Eye (tissue), 1 donor: ENCODE measurements around the gene CCDC85A.
"Not testable (repeated sequence)": the region's sequence is repeated elsewhere in the genome, so short reads cannot be mapped to it uniquely, and the experiment has no call there.

Source experiments
- DNase-seq: peaks from one replicate; pipeline ENCODE4 v3.0.0-alpha.2; 2015

CCDC85A gene

DNA sequence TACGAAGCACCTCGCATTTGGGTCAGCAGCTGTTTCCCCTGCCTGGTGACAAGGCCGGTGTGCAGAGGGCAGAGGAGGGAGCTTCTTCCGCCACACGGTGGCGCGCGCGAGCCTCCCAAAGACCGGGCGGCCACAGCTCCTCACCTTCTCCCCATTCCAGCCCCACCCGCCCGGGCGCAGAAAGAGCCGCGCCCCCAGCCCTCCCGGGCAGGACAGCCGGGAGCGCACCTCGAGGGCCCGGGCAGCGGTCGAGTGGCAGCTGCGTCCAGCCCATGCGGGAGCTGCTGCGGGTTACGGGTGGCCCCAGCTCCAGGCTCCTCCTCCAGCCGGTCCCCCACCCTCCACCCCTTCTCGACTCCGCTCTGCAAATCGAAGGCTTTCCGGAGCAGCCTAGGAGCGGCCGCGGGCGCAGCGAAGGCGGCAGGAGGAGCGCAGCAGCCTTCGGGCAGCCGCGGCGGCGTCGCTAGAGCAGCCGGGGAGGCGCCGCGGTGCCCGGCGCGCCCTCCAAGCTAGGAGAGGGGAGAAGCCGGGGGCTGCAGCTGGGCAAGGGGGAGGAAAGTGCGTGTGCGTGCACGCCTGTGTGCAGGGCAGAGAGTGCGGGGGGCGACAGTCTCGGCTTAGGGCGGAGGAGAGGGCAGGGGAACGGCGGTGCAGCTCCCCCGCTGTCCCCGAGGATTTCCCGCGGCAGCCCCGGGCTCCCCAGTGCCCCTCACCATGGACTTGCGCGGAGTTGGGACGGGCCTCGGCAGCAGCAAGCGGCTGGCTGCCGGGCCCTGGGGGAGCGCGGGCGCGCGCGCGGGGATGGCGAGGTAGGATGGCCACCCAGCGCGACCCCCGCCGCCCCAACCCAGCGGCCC is at the start of gene CCDC85A:
Gene CCDC85A (plus strand): TSS at position 348 of the 857 bp plus-strand sequence. CDS start 635 bp downstream, outside the sequence.
- DNase-seq: peak; percentile 97

- DNase-seq: no peak
These were observed 48.9 kb upstream of the CCDC85A start for GRCh38 chr2:56134861-56135260.

DNA sequence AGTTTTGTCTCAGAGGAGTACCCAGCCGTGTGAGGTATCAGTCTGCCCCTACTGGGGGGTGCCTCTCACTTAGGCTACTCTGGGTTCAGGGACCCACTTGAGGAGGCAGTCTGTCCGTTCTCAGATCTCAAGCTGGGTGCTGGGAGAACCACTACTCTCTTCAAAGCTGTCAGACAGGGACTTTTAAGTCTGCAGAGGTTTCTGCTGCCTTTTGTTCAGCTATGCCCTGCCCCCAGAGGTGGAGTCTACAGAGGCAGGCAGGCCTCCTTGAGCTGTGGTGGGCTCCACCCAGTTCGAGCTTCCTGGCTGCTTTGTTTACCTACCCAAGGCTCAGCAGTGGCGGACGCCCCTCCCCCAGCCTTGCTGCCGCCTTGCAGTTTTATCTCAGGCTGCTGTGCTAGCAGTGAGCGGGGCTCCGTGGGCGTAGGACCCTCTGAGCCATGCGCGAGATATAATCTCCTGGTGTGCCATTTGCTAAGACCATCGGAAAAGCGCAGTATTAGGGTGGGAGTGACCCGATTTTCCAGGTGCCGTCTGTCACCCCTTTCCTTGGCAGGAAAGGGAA is 41.2 kb upstream of the CCDC85A start:
- DNase-seq: not testable (repeated sequence)

DNA sequence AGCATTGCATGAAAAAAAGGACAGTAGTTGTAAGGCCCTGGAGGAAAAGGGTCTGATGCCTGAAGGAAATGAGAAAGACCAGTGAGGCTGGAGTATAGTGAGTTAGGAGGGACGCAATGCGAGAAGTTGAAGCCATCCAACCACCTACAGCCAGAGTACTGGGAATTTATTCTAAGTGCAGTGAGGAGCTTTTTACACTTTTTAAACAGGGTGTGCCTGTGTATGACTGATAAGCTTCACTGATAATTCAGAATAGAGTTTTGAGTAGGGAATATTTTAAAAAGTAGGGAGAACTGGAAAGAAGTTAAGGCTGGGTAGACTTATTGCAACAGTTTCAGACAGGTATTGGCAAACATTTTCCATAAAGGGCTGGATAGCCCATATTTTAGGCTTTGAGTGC is 35.9 kb upstream of the CCDC85A start:
- DNase-seq: no peak

DNA sequence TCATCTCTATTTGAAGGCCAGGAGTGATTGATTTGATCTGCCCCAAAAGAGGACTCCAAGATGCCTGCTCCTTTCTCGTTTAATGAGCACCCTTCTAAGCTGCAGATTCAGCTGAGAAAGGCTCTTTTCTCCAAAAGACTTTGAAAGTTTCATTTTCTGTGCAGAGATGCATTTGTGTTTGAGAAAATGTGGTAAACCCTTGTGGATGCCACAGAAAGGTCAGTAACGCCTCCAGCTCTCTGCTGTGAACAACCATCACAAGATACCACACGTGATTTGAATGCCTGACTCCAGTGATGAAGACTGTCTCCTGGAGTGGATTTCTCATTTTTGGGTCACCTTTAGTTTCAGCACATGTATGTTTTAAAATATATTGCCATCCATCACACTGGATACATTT is 35.0 kb upstream of the CCDC85A start:
- no peak for DNase-seq

GRCh38 chr2:56151841-56152240 is 31.9 kb upstream of the CCDC85A start:
- DNase-seq: no peak

GRCh38 chr2:56155188-56155587 is 28.6 kb upstream of the CCDC85A start:
- DNase-seq: no peak

DNA sequence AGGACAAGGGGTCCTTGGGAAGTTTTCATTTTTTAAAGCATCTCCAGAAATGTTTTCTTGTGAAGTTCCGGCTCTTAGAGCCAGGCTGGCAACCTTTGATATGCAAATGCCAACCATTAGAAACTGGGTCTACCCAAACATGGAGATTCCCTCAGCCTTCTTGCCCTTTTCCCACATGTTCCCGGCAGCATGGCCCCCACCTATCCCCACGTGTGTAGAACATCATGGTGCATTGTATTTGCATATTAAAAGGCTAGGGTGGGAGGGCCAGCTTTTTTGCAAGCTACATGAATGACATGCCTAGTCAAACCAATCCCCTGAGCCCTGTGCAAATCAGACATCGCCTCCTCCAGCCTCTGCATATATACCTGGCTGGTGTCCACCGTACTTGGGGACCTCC is 23.9 kb upstream of the CCDC85A start:
- not testable (repeated sequence) for DNase-seq

GRCh38 chr2:56167616-56168562 is 15.9 kb upstream of the CCDC85A start:
- DNase-seq: no peak

DNA sequence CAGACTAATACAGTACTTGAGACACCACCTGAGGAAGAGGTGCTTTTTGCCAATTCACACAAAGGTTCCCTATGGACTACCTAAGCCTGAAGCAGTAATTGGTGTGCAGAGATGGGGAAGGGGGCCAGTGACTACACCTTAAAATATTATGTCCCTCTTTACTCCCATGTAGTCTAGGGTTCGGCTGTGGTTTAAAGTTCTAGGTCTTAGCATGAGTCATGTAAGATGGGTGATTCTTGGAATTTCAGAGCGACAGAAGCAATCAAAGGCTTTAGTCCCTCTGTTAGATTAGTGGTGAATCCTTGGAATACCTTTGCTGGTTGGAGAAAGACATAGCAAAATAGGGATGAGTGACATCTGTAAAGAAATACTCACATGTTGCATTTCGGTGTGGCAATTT is 14.3 kb upstream of the CCDC85A start:
- no peak for DNase-seq

DNA sequence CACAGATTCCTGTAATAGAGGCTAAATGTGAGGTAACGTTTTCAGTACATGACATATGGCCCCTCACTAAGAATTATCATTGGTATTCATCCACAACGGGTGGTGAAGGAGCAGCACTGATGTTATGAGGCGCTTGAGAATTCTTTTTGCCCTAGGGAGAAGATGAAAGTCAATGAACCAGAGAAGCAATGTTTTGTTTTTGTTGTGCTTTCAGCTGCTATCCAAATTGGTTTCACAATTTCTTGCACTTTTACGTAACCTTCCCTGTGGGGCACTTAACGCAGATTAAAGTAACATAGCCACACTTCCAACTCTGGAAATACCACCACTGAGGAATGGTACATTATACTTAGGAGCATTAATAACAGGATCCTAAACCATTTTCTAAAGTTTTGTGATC is 13.3 kb upstream of the CCDC85A start:
- DNase-seq: no peak

DNA sequence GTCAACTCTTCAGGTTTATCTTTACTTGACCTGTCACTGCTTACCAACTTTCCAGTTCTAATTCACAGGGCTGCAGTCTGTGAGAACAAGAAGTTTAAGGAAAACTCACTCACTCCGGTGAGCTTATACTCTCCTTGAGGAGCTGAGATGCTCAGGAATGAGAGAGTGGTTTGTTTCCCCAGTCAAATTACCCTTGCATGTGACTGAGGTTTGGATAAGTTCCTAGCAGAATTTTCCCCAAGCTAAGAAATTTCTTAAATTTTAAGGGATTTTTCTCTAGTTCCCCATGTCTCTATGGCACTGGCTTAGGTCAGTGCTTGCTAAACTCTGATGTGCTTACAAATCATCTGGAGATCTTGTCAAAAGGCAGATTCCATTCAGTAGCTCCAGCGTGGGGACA is 12.8 kb upstream of the CCDC85A start:
- no peak for DNase-seq

DNA sequence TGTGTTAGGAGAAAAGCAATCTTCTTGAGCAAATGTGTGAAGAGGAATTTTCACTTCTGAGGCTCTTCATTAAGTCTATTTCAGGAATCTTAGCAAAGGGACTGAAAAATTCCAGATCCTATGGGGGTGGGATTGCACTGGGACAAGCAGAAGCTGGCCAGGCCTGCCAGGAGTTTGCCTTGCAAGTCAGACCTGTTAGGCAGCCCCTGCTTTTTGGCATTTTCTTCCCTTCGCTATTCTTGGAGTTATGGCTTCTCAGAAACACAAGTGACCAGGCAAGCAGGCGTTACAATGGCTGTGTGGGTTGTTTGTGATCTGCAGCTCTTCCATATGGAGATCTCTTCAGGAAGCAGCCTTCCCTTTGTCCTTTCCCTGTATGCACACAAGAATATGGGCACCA is 8.0 kb upstream of the CCDC85A start:
- no peak for DNase-seq

DNA sequence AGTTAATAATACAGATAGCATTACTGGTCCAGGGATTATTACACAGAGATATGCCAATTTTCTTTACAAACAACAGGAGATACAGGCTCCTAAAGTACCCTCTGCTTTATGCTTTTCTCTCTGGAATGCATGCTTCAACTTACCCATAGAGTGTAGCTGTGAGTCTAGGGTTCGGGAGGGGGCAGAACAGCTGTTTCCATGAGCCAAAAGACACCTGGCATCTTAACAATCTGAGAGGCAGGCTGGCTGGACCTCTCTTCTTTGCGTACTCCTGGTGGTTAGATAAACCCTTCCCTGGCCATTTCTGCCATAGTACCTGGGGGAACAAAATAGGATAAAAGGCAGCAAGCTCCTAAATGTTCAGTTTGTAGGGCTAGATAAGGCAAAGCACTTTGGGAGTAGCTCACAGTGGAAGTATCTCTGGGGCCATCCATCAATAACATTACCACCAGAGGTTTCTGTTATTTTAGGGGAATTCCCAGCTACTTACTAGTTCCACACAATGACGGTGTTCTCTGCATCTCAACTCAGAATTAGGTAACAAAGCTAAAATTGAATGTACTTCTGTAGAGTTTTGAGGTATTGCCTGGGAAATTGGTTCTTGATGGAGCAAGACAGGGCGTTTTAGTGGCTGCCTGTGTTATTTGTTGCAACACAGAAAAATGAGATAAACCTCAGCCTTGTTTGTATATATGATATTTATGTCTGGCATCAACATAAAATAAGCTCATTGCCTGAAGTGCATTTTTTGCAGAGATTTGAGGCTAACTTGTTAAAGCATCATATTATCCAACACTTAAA is 6.2 kb upstream of the CCDC85A start:
- no peak for DNase-seq

DNA sequence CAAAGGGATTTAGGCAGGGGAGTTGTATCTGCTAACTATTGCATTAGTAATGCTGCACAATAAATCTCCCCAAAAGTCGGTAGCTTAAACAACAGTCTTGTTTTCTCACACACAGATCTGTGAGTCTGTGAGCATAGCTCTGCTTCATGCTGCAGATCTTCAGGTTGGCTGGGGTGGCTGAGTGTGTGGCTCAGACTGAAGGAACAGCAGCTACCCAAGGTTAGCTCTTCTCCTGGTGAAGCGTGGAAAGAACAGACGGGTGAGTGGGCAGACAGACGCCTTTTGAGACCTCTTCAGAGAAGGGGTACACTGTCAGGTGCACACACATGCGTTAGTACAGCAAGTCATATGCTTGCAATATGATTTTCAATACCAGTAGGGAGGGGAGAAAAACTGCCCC is 3.9 kb upstream of the CCDC85A start:
- no peak for DNase-seq

DNA sequence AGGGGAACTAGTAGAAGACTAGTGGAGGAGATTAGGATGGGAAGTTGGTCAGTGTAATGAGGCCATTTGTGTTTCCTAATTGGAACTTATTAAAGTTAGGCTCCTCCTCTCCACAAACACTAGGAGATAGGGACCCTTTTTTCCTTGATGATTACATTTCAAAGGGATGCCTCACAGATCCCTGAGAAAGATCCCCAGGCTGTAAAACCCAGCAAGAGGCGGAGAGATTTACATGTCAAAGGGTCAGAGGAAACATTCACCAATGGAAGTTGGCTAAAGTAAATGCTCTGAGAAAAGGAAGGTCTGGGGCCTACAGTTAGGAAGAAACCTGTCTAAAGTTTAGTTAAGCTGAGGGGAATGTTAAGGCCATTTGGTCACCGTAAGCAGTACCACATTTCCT is 1.4 kb upstream of the CCDC85A start:
- no peak for DNase-seq

DNA sequence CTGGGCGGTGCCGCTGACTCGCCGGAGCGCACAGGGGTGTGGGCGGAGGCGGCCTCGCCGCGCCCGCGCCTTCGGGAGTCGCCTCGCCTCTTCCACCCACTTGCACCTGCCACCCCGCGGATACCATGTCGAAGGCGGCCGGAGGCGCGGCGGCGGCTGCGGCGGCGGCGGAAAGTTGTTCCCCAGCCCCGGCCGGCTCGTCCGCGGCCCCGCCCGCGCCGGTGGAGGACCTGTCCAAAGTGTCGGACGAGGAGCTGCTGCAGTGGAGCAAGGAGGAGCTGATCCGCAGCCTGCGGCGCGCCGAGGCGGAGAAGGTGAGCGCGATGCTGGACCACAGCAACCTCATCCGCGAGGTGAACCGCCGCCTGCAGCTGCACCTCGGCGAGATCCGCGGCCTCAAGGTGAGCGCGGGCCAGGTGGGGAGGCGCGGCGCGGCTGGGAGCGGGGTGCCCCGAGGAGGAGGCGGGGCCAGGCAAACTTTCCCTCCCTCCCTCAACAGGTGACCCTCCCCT is 766 bp downstream of the CCDC85A start:
- peak; percentile 73 for DNase-seq

DNA sequence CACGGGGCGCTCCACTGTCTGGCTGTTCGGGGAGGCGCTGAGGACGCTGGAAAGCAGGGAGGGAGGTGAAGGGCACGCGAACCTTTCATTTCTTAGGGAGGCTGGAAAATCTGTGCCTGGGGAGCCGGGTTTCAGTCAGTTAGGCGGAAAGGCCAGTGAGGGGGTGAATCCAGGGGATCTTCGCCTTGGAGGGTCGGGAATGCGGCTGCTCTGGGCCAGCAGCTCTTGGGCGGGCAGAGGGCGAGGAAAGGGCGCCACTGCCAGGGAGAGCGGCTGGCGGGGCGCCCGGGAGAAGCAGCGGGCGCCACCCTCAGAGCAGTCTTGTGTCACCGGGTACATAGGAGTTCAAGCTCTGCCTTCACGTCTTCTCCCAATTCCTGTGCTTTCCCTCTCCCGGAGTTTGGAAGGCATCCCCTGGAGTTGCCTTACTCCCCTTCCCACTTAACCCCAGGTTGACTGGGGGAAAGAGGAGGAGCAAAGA is 1.4 kb downstream of the CCDC85A start:
- peak; percentile 70 for DNase-seq

DNA sequence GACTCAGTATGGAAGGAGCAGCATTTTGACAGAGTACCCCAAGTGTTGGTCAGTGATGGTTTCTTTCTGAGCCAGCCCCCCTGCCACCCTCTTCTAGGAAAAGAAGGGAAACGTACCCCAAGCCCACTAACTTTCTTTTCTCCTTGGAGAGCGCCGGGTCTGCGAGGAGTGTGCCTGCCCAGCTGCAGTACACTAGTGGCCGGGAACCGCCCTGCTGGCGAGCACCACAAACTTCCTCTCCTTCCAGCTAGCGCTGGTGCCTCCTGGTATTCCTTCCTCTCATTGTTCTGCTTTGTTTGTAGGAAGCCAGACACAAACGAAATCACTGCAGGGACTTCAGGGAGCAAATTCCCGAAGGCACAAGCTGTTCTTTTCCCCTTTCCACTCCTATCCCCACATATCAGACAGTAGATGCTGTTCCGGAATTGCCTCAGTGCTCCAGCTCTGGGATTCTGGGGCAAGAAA is 1.8 kb downstream of the CCDC85A start:
- DNase-seq: peak; percentile 78

GRCh38 chr2:56191617-56192016 is 7.8 kb downstream of the CCDC85A start:
- DNase-seq: peak; percentile 49

GRCh38 chr2:56192664-56193305 is 9.0 kb downstream of the CCDC85A start:
- no peak for DNase-seq
